Mucosa of descending colon (tissue), 3 donors: ENCODE data around the gene TMF1. TPM values are rescaled to one million over a fixed set of nuclear protein-coding genes. Genes with fewer than 3 reads are reported as not detected.

ENCODE experiments used
- ATAC-seq: fragments of 200-7000 bp; cut with Tn5 transposase; one replicate; pipeline ENCODE4 v1.9.1; 2020; ENCODE audit warnings: mild to moderate bottlenecking, moderate library complexity
- DNase-seq, 3 donors: peaks; one replicate each; pipeline ENCODE4 v3.0.0-alpha.2; 2020
- H3K36me3 ChIP-seq: fragments of 200-600 bp; one replicate; pipeline ENCODE4 v1.8.0; 2021; ENCODE audit warnings: low read depth, mild to moderate bottlenecking
- H3K4me1 ChIP-seq: fragments of 200-600 bp; one replicate; pipeline ENCODE4 v1.8.0; 2021; ENCODE audit warnings: low read depth, mild to moderate bottlenecking
- H3K4me3 ChIP-seq: fragments of 200-600 bp; one replicate; pipeline ENCODE4 v1.8.0; 2021; ENCODE audit warnings: mild to moderate bottlenecking
- H3K9me3 ChIP-seq: fragments of 200-600 bp; one replicate; pipeline ENCODE4 v1.8.0; 2021; ENCODE audit warnings: mild to moderate bottlenecking
- intact Hi-C, 2 donors: fragments of 100-400 bp; cut with DNase I in 1 of 2; cut with micrococcal nuclease in 1 of 2; formaldehyde crosslinking; loops; one replicate each; pipeline versions ENCODE4 v1.11.0 to v1.11.1; 2022; cut with DNase I, micrococcal nuclease
- total RNA-seq, 3 donors: library from RNA; stranded (reverse); fragmentation: NEBNext Ultra II Directional in 2 of 3; extraction: Animal tissue kit (Norgen Biotek cat#: 25700) in 2 of 3; gene quantifications; one replicate each; pipeline versions ENCODE4 v1.2.1 to v1.2.4, GENCODE V29; 2021 to 2023
- TF ChIP-seq, protein P1 (sequence below): fragments of 200-600 bp; IDR thresholded peaks from one replicate; pipeline ENCODE4 v1.8.0; 2022; ENCODE audit warnings: antibody characterized with exemption, mild to moderate bottlenecking
- donor health status: DM: no; HTN: no; CAD: no; lungs with moderate emphysema.
- donor health status: DM: no; HTN: no; CAD: no.
- donor health status: DM: no; HTN: yes; CAD: no.

Gene TMF1
- total RNA-seq, 3 donors from 2014 or later = 40.3 to 43.9 (median 43.4) TPM

- H3K9me3 ChIP-seq = no peaks in the 10 kb centered on the region
- DNase-seq (peak in 1 of 3 donors; percentile 22), ATAC-seq (peak; percentile 18)
- no peak overlapping the region for H3K4me3 ChIP-seq
- H3K36me3 ChIP-seq = no peaks in the 10 kb centered on the region
- TF ChIP-seq, protein P1, sequence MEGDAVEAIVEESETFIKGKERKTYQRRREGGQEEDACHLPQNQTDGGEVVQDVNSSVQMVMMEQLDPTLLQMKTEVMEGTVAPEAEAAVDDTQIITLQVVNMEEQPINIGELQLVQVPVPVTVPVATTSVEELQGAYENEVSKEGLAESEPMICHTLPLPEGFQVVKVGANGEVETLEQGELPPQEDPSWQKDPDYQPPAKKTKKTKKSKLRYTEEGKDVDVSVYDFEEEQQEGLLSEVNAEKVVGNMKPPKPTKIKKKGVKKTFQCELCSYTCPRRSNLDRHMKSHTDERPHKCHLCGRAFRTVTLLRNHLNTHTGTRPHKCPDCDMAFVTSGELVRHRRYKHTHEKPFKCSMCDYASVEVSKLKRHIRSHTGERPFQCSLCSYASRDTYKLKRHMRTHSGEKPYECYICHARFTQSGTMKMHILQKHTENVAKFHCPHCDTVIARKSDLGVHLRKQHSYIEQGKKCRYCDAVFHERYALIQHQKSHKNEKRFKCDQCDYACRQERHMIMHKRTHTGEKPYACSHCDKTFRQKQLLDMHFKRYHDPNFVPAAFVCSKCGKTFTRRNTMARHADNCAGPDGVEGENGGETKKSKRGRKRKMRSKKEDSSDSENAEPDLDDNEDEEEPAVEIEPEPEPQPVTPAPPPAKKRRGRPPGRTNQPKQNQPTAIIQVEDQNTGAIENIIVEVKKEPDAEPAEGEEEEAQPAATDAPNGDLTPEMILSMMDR = no peak
- peaks cover 10% of the 10 kb centered on the region for H3K4me1 ChIP-seq
- intact Hi-C loops = no loop called here
Observed at GRCh38 chr3:69095636-69096035, 43.5 kb upstream of the TMF1 start.

- peaks cover 10% of the 10 kb centered on the region for H3K4me1 ChIP-seq
- ATAC-seq = peak; percentile 20
- TF ChIP-seq, protein P1 = no peak
Observed at GRCh38 chr3:69094467-69095205, 42.5 kb upstream of the TMF1 start.

GRCh38 chr3:69092030-69092516 lies 39.9 kb upstream of the TMF1 start:
- no peak for DNase-seq
- TF ChIP-seq, protein P1 = no peak
- intact Hi-C loops = no loop called here
- ATAC-seq = peak; percentile 52
- peaks cover 29% of the 10 kb centered on the region for H3K4me1 ChIP-seq
- H3K4me3 ChIP-seq = no peak overlapping the region
- H3K36me3 ChIP-seq = no peaks in the 10 kb centered on the region
- H3K9me3 ChIP-seq = no peaks in the 10 kb centered on the region

More at GRCh38 chr3:69094467-69095205, 42.5 kb upstream of the TMF1 start:
- peak in 1 of 3 donors; percentile 12 for DNase-seq
- intact Hi-C loops = no loop called here
- Histone ChIP-seq H3K4me3 (no peak overlapping the region), H3K36me3 (no peaks in the 10 kb centered on the region), H3K9me3 (no peaks in the 10 kb centered on the region)

GRCh38 chr3:69091389-69092029 lies 39.4 kb upstream of the TMF1 start:
- Histone ChIP-seq H3K4me1 (peaks cover 35% of the 10 kb centered on the region), H3K9me3 (no peaks in the 10 kb centered on the region), H3K4me3 (no peak overlapping the region), H3K36me3 (no peaks in the 10 kb centered on the region)
- TF ChIP-seq, protein P1 = no peak
- DNase-seq (no peak), ATAC-seq (no peak)
- intact Hi-C loops = no loop called here

GRCh38 chr3:69090021-69090420 lies 37.9 kb upstream of the TMF1 start:
- H3K36me3 ChIP-seq = no peaks in the 10 kb centered on the region
- H3K4me1 ChIP-seq = peaks cover 39% of the 10 kb centered on the region
- TF ChIP-seq, protein P1 = no peak
- no peak for DNase-seq
- ATAC-seq = no peak
- intact Hi-C loops = no loop called here
- no peak overlapping the region for H3K4me3 ChIP-seq
- no peaks in the 10 kb centered on the region for H3K9me3 ChIP-seq
